ENCODE results near the gene DALRD3.

DALRD3 gene, protein sequence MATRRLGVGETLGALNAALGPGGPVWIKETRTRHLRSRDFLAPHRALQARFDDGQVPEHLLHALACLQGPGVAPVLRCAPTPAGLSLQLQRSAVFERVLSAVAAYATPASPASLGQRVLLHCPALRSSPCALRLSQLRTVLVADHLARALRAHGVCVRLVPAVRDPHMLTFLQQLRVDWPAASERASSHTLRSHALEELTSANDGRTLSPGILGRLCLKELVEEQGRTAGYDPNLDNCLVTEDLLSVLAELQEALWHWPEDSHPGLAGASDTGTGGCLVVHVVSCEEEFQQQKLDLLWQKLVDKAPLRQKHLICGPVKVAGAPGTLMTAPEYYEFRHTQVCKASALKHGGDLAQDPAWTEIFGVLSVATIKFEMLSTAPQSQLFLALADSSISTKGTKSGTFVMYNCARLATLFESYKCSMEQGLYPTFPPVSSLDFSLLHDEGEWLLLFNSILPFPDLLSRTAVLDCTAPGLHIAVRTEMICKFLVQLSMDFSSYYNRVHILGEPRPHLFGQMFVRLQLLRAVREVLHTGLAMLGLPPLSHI

DNA sequence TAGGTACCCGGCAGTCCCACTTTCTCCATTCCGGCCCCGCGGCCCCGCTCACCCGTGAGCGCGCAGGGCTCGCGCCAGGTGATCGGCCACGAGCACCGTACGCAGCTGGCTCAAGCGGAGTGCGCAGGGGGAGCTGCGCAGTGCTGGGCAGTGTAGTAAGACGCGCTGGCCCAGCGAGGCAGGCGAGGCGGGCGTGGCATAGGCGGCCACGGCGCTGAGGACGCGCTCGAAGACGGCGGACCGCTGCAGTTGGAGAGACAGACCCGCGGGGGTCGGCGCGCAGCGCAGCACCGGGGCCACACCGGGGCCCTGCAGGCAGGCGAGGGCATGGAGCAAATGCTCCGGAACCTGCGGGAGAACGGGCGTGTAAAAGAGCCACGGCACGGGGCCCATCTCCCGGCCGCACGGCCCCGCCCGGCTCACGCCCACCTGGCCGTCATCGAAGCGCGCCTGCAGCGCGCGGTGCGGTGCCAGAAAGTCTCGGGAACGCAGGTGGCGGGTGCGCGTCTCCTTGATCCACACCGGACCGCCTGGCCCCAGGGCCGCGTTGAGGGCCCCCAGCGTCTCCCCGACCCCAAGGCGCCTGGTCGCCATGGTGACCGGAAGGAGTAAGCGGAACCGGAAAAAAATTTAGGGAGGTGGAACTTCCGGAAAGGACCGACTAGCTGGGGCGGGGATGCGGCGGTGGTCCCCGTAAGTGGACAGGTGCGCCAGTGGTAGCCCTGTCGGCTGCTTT, at the start of gene DALRD3:
Gene DALRD3 (minus strand): TSS at position 610 of the 736 bp plus-strand sequence. CDS start 16 bp downstream, at position 594.
- DNase-seq: peak in 11 of 14 donors; percentile 29 to 77 (median 62)

DNA sequence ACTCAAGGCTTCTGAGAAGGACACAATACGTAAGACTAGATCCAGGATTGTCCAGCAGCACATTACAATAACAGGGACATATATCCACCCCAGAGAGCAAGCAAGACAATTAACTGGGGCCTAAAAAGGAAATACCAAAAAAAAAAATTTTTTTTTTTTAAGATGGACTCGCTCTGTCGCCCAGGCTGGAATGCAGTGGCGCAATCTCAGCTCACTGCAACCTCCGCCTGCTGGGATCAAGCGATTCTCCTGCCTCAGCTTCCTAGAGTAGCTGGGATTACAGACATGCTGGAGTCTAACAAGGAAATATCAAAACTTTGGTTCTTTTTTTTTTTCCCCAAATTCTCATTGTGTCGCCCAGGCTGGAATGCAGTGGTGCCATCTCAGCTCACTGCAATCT, 39.6 kb upstream of the DALRD3 start:
- no peak for DNase-seq

DNA sequence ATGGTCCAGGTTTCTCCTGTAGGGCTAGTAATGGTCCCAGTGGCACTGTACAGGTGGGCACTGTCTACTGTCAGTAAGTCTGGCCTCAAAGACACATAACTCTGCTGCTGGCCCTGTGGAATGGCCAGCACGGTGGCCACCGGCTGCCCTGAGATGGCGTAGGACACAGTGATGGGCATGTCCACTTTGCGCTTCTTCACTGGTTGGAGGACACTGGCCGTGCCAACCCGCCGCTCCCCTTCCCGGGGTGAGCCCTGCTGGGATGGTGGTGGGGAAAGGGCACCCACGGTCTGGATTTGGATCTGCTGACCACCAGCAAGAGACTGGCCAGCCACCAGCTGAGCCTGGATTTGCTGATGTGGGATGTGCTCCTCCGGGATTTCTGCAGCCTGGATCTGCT, 38.9 kb upstream of the DALRD3 start:
- no peak for DNase-seq

DNA sequence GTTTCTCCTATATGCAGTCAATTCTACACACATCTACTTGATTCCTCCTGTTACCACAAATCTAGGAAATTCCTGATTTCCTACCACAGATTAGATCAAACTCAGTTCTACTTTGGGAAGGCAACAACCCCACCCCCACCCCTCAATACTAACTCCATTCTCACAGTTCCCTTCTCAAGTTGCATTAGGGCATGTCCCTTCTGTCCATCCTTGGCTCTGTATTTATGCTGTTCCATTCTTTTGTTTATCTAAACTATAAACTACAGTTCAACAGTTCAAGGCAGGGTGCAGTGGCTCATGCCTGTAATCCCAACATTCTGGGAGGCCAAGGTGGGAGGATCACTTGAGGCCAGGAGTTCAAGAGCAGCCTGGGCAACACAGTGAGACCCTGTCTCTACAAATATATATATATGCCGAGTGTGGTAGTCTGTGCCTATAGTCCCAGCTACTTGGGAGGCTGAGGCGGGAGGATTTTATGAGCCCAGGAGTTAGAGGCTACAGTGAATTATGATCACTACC, 36.0 kb upstream of the DALRD3 start:
- no peak for DNase-seq

DNA sequence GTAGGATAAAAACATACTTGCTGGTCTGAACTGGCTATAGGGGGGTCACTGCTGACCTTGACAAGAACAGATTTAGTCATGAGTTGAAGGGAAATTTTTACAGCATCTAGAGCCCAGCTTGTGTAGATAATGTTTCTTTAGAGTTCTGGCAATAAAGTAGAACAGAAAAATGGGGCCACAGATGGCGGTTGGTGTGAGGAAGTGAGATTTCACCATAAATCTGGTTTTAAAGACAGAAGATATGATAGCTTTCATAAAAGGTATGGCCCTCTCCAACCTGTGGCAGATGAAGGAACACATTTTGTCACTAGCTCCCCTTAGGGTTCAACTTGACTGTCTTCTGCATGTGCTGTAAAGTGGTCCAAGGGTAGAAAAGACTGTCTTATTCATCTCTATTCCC, 35.2 kb upstream of the DALRD3 start:
- DNase-seq: no peak

DNA sequence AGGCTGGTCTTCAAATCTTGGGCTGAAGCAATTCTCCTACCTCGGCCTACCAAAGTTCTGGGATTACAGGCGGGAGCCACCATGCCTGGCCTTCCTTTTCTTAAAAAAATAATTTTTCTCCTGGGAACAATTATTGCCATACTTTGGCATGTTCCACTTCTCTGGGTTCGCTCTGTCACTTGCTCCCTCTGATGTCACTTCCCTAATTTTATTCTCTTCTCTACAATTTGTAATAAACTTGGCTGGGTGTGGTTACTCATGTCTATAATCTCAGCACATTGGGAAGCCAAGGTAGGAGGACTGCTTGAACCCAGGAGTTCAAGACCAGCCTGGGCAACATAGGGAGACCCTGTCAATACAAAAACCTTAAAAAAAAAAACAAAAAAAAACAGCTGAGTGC, 16.9 kb upstream of the DALRD3 start:
- no peak for DNase-seq

DNA sequence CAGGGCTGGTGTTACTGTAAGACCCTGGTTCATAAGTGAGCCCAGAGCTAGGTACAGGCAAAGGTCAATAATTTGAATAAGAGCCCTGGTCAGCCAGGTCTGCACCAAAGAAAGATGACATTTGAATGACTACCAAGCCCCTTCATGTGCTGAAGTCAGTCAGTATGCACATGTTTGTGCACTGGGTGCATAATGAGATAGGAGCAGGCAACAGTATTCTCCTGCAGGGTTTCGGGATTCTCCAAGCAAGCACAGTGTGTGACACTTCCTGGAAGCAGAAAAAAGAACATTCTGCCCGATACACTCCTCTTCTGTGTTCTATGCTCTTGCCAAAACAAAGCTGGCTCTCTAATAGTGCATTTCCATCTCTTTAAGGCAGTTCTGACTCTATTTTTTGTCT, 16.3 kb upstream of the DALRD3 start:
- no peak for DNase-seq

DNA sequence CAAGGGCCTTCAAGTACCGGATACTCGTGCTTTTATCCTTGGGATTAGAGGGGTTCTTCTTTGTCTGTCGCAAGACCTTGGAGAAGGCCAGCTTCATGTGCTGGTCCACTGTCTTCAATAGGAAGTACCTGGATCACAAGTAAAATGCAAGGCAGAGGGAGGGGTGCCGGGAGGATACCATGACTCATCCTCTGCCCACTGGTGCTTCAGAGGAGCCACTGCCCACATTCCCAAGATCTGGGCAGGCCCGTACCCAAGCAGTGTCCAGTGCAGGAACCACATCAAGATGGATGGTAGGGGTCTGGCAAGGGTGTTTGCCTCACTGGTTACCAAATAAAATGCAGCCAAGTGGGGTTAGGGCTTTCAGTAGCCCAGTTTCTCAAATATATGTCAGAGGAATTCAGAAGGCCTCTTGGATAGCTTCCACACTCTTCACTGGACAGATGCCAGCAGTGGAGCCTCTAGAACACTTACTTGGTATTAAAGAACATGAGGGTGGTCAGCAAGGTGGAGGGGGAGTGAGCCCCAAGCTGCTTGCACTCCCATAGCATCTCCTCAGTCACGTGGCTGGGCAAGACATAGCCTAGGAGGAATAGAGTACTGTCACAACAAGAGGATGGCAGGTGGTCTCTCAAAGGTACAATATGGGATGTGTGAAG, 14.4 kb upstream of the DALRD3 start:
- DNase-seq: no peak

DNA sequence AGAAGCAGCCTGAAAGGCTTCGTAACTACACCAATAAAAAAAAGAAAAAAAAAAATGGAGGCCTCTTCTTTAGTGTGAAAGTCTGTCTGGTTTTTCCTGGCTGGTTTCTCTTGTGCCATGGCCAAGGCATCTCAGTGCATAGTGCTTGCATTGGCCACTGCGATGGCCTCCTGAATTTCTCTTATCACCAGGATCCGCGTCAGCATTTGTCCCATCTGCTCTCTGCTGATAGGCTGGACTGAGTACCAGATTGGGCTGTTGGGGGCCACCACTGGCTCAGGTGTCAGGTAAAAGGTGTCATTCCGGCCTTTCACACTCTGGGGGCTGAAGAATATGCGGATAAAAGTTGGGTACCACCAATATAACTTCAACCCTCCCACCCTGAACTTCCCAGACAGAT, 11.9 kb upstream of the DALRD3 start:
- DNase-seq: no peak

DNA sequence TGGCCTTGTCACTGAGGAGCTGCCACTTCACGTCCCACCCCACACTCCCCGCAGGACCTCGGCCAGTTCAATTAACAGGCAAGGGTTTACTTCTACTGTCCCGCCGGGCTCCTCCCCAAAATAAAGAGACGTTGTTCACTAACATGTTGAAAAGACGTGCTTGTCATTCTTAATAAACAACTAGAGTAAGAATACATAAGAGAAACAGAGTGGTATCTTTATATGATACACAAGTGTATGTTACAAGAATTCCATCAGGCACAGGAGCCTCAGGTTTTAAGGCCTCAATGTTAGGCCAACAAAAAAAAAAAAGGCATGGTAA, 11.1 kb upstream of the DALRD3 start:
- no peak for DNase-seq

DNA sequence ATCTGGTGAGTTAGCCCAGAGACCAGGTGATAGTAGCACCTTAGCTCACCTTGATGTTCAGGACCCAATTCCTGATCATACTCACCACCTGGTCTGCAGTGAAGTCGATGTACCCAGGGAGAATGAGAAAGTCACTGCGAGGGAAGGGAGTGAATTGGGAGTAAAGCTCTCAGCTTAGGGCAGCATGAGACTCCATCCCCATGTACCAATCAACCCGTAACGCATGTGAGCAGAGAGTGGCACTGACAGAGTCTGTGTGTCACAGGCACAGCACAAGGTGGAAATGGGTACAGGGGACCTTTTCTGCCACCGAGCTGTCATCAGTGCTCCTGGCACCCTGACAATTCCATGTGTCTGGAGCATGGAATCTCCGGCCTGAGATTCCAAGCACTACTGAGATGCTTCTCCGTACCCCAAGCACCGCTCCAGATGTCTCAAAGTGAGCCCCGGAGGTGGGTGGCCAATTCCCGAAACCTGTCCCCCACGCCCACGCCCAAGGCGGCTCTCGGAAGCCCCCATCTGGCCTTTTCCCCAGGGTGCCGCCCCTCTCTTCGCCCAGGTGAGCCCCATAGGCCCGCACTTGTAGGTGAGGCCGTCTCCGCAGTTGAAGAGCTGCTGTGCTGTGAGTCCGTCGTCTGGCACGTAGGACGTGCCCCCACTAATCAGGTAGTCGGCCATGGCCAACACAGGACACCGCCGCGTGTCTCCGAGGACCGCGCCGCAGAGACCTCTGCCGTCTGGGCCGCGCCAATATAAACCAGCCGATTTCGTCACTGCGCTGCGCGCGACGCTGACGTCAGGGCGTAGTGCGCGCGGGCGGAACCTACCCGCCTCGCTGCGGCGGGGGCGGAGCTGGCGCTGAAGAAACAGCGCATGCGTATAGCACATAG, 10.5 kb upstream of the DALRD3 start, which contains the start of gene IMPDH2:
Gene IMPDH2 (minus strand): TSS at position 726 of the 890 bp plus-strand sequence. CDS start 48 bp downstream, at position 678.
- DNase-seq: peak; percentile 12 to 92 (median 86)

DNA sequence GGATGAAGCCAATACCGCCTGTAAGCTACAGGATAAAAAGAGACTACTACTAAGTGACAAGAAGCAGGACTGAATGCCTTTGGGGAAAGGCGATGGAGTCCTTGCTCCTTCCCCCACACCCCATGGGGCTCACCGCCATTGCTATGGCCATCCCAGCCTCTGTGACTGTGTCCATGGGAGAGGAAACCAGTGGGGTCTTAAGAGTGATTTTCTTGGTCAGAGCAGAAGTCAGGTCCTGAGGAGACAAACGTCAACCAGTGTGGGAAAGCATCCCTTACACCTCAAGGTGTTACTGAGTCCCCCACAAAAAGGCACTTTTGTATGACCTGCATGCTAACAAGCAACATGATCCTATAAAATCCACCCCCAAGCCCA, 9.9 kb upstream of the DALRD3 start:
- DNase-seq: no peak

DNA sequence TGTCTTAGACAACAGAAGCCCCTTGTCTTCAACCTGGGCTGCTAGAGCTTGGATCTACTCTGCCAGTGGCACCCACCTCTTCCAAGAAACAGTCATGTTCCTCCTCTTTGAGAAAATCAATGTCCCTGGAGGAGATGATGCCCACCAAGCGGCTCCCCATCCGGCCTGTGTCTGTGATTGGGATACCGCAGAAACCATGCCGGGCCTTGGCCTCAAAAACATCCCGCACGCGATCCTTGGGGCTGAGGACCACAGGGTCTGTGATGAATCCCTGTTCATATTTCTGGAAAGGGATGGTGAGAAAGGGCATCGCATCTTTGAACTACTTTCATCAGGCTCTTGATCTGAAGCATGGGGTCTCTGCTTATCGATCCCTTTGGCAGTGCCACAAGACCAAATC, 9.3 kb upstream of the DALRD3 start:
- DNase-seq: no peak

DNA sequence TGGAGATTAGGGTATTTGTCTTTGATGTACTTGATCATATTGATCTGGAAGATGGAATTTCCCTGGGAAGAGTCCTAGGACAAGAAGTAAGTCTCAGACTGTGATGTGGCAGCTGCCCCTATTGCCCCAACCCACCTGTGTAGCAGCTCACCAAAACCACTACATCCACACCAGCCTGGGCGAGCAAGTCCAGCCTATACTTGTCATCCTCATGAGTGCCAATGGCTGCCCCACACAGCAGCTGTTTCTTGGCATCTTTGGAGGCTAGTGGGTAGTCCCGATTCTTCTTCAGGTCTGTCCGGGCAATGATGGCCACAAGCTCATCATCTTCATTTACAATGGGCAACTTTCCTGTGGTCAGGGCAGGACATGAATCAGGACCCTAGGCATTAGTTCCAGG, 8.2 kb upstream of the DALRD3 start:
- no peak for DNase-seq

DNA sequence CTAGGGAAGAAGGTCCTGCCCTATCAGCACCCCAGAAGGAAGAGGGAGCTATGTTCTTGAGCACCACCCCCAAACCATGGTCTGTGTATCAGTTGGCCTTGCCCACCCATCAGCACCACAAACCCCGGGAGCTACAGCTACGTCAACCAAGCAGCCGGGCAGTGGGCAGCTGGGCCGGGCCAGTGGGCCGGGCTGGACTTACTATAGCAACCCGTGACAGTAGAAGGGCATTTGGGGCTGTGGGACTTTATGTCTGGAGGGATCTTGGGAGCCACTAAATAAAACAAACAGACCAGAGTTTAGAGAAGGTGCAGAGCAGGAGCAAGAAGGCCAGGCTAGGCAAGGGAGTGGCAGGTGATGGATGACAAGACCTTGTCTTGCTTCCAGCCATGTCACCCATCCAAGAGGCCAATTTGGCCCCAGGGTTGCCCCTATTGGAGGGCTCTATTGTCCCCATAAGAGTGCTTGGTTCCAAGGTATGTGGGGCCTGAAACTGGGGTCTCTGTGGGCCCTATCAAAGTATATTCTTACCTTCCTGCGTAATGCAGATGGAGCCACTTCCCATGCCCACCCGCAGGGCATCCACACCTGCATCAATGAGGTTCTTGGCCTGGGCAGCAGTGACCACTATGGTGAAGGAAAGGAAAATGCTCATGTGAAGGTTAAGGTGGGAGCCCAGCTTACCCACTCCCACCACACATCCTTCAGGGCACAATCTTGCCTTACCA, 7.6 kb upstream of the DALRD3 start:
- no peak for DNase-seq

DNA sequence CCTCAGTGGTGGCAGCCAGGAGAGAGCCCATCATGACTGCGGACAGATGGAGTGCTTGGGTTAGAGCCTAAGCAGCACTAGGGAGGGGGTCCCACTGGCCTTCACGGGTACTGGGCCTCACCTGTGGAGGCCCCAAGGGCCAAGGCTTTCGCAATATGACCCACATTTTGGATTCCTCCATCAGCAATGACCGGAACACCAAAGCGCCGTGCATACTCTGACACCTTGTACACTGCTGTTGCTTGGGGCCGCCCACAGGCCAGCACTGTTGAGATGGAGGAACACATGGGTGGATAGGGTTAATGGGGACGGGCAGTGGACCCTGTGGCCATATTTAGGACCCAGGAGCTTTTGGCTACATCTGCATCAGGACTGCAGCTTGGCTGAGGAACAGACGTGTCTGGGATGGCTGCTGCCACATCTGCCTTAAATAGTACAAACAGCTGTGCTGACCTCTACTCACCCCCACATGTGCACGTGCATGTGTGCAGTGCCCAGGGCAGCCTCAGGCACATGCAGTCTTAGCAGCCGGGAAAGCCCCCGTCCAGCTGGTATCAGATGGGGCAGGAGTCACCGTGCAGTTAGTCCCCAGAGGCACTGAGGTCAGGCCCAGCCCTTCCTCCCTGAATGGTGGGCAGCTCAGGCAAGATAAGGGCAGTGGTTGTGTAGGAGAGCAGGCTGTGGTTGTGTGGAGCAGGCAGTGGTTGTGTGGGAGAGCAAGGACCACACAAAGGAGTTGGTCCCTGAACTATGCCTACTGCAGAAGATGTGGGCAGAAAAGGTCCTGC, 6.8 kb upstream of the DALRD3 start:
- DNase-seq: no peak

DNA sequence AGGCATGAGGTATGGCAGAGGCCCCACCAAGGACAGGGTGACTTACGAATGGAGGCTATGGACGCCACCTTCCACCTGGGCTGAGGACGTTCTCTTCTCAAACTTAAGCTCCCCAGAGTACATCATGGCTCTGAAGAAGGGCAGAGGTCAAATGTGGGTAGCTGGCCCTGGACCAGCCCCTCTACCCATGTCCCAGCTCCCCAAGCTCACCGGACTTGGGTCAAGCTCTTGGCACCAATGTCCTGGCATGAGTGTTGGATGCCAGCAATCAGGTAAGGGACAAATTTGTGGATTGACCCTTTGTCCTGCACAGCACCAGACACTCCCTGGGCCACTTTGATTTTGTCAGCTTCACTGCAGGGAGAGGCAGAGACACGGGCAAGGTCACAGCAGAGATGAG, 6.1 kb upstream of the DALRD3 start:
- DNase-seq: no peak

DNA sequence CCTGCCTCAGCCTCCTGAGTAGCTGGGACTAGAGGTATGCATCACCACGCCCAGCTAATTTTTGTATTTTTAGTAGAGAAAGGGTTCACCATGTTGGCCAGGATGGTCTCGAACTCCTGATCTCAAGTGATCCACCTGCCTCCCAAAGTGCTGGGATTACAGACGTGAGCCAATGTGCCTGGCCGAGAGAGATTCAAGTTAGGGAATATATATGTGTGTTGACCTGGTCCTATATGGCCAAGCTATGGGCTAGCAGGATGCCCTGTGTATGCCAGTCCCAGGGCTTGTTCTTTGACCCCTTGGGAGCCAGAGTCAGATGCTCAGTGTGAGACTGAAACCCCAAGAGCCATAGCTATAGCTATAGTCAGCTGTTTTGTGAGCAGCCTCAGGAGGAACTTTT, 5.4 kb upstream of the DALRD3 start:
- no peak for DNase-seq

DNA sequence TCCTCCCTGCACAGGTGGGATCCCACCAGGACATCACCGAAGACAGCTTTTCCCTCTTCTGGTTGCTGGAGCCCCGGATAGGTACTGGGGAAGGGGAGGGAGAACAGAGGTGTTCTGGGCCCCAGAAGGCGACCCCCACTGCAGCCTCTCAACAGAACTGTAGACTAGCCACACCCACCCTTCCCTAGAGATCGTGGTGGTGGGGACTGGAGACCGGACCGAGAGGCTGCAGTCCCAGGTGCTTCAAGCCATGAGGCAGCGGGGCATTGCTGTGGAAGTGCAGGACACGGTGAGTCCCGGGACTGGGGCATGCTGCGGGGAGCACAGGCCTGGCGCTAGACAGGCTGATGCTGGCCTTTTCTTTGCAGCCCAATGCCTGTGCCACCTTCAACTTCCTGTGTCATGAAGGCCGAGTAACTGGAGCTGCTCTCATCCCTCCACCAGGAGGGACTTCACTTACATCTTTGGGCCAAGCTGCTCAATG, 4.3 kb upstream of the DALRD3 start:
- DNase-seq: no peak
